OCI-LY3 (cell line): ENCODE results near the gene DEPDC5.

Experiments used
- H2AFZ ChIP-seq: fragments of 200-600, 300-600 bp; shearing (Covaris generic); 2 replicates; pipeline ENCODE4 v1.6.0; 2014; ENCODE audit warnings: antibody characterized with exemption, low read depth, low read length
- H3K27ac ChIP-seq: fragments of 200-600, 300-600 bp; sonication (generic); 2 replicates; pipeline ENCODE4 v1.5.1; 2014; ENCODE audit warnings: mild to moderate bottlenecking, low read length, moderate library complexity, mixed read lengths
- H3K27me3 ChIP-seq: fragments of 200-600, 300-600 bp; sonication (generic); 2 replicates; pipeline ENCODE4 v1.6.1; 2014; ENCODE audit warnings: low read depth, low read length, mixed read lengths
- H3K36me3 ChIP-seq: fragments of 200-600, 300-600 bp; sonication (generic); replicated peaks from 2 replicates; pipeline ENCODE3; 2014; ENCODE audit warnings: low read depth, low read length, mixed read lengths
- H3K4me1 ChIP-seq: fragments of 300-600, 200-600 bp; sonication (generic); 2 replicates; pipeline ENCODE4 v1.6.1; 2014; ENCODE audit warnings: low read length, mixed read lengths
- H3K4me2 ChIP-seq: fragments of 200-600, 300-600 bp; sonication (generic); 2 replicates; pipeline ENCODE4 v1.6.1; 2014; ENCODE audit warnings: low read length, mixed read lengths
- H3K4me3 ChIP-seq: fragments of 300-600, 200-600 bp; sonication (generic); 2 replicates; pipeline ENCODE4 v1.5.1; 2014; ENCODE audit warnings: antibody characterized with exemption, mild to moderate bottlenecking, low read length, moderate library complexity
- H3K79me2 ChIP-seq: fragments of 300-600, 200-600 bp; shearing (Covaris generic); 2 replicates; pipeline ENCODE4 v1.6.1; 2014; ENCODE audit warnings: mild to moderate bottlenecking, low read length, mixed read lengths
- H3K9ac ChIP-seq: fragments of 300-600, 200-600 bp; shearing (Covaris generic); 2 replicates; pipeline ENCODE4 v1.6.0; 2014; ENCODE audit warnings: mild to moderate bottlenecking, low read length, moderate library complexity
- H3K9me3 ChIP-seq: fragments of 200-600, 300-600 bp; shearing (Covaris generic); 2 replicates; pipeline ENCODE4 v1.6.1; 2014; ENCODE audit warnings: low read length, mixed read lengths; ENCODE audit not compliant: insufficient read depth
- H4K20me1 ChIP-seq: fragments of 200-600, 300-600 bp; sonication (generic); 2 replicates; pipeline ENCODE4 v1.6.1; 2016; ENCODE audit warnings: low read length, mixed read lengths; ENCODE audit not compliant: insufficient read depth
- CTCF ChIP-seq: fragments of 200-600, 300-600 bp; sonication (generic); IDR thresholded peaks from 2 replicates; pipeline ENCODE4 v1.5.1; 2014; ENCODE audit warnings: antibody characterized with exemption, low read length, low read depth
- EZH2phosphoT487 ChIP-seq: fragments of 200-600 bp; shearing (Covaris generic); IDR thresholded peaks from 2 replicates; pipeline ENCODE4 v1.6.1; 2018; ENCODE audit warnings: antibody characterized with exemption, mixed run types, low read depth

DEPDC5 gene

GRCh38 chr22:31911565-31912406, 158.0 kb downstream of the DEPDC5 start:
- Histone ChIP-seq H3K36me3 (no peaks in the 10 kb centered on the region), H3K4me2 (no peak overlapping the region), H3K4me1 (peaks cover 9% of the 10 kb centered on the region), H3K79me2 (no peaks in the 10 kb centered on the region), H3K9ac (no peak overlapping the region), H3K27ac (no peak overlapping the region), H3K27me3 (no peaks in the 10 kb centered on the region), H2AFZ (no peak overlapping the region), H3K9me3 (no peaks in the 10 kb centered on the region), H3K4me3 (no peak overlapping the region), H4K20me1 (peaks cover 1% of the 10 kb centered on the region; the same call in 1 of the 2 replicates)
- TF ChIP-seq CTCF (no peak), EZH2phosphoT487 (no peak)

- H3K27ac ChIP-seq = no peak overlapping the region
- H3K9me3 ChIP-seq = no peaks in the 10 kb centered on the region
- H3K27me3 ChIP-seq = no peaks in the 10 kb centered on the region
- H4K20me1 ChIP-seq = peaks cover 4% of the 10 kb centered on the region; the same call in 1 of the 2 replicates
- H3K4me2 ChIP-seq = no peak overlapping the region
- no peak overlapping the region for H2AFZ ChIP-seq
- H3K9ac ChIP-seq = no peak overlapping the region
- no peak overlapping the region for H3K4me3 ChIP-seq
- H3K4me1 ChIP-seq = peaks cover 15% of the 10 kb centered on the region
- TF ChIP-seq CTCF (no peak), EZH2phosphoT487 (no peak)
- no peaks in the 10 kb centered on the region for H3K79me2 ChIP-seq
- no peaks in the 10 kb centered on the region for H3K36me3 ChIP-seq
Observed at GRCh38 chr22:31912407-31912743, 158.6 kb downstream of the DEPDC5 start.

GRCh38 chr22:31915586-31915985, 161.8 kb downstream of the DEPDC5 start:
- Histone ChIP-seq H3K4me3 (no peak overlapping the region), H3K27ac (no peak overlapping the region), H3K36me3 (no peaks in the 10 kb centered on the region), H3K9ac (no peak overlapping the region), H3K4me2 (no peak overlapping the region), H2AFZ (no peak overlapping the region), H4K20me1 (peaks cover 8% of the 10 kb centered on the region; the same call in 1 of the 2 replicates), H3K9me3 (no peaks in the 10 kb centered on the region), H3K79me2 (no peaks in the 10 kb centered on the region), H3K27me3 (0 out of 2 replicates have a peak, but pooled peaks cover 3% of the 10 kb centered on the region), H3K4me1 (peaks cover 21% of the 10 kb centered on the region)
- TF ChIP-seq CTCF (no peak), EZH2phosphoT487 (no peak)

GRCh38 chr22:31917227-31917921, 163.6 kb downstream of the DEPDC5 start:
- no peaks in the 10 kb centered on the region for H3K9me3 ChIP-seq
- H3K27ac ChIP-seq = no peak overlapping the region
- peak overlapping the region; percentile 59 for H3K4me3 ChIP-seq
- no peaks in the 10 kb centered on the region for H3K79me2 ChIP-seq
- no peak overlapping the region for H2AFZ ChIP-seq
- H3K27me3 ChIP-seq = 0 out of 2 replicates have a peak, but pooled peaks cover 3% of the 10 kb centered on the region
- TF ChIP-seq EZH2phosphoT487 (no peak), CTCF (no peak)
- H3K9ac ChIP-seq = 0 out of 2 replicates have a peak overlapping the region, but pooled peaks have one; percentile 15
- H3K4me2 ChIP-seq = peak overlapping the region; percentile 81
- peaks cover 22% of the 10 kb centered on the region for H3K4me1 ChIP-seq
- H3K36me3 ChIP-seq = no peaks in the 10 kb centered on the region
- H4K20me1 ChIP-seq = peaks cover 8% of the 10 kb centered on the region; the same call in 1 of the 2 replicates
